ENCODE measurements around the gene IL12RB2.
"Not testable (repeated sequence)": the region's sequence is repeated elsewhere in the genome, so short reads cannot be mapped to it uniquely, and the experiment has no call there.

The IL12RB2 gene

DNA sequence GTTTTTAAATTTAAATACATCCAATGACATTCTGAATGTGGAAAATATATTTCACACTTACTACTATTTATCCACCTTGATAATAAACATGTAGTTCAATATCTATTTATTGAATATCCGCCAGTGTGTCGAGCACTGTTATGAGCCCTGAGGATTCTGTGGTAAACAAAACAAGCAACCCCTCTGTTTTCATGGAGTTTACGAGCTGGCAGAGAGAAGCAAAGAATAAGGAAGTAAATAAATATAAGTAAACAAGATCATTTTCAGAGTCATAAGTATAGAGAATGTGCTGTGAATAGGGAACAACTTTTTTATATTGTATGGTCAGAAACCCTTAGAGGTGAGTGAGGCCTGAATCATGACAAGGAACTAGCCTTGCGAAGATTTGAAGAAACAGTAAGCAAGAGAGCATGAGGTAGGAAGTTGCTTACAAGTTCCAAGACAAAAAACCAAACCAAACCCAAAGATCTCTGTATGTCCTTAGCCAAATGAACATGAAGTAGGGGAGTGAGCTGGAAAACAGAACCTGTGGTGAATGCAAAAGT lies 128.9 kb downstream of the IL12RB2 start:
- DNase-seq: no peak

DNA sequence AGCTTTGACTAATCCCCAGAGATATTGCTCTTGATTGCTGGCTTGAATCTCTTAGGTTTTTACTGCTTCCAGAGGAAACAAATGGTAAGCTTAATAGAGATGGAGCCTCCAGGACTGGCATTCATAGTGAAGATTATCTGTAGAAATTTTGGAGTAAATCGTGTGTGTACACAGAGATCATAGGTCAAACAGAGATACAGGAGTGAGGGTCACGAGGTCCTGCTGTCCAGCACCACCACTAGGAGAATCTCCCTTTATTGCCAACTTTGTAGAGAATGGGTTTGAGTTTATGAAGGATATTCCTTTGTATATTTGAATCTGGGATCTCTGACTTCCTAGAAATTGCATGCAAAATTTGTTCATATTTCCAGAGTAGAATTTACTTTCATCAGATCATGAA lies 130.3 kb downstream of the IL12RB2 start:
- no peak for DNase-seq

DNA sequence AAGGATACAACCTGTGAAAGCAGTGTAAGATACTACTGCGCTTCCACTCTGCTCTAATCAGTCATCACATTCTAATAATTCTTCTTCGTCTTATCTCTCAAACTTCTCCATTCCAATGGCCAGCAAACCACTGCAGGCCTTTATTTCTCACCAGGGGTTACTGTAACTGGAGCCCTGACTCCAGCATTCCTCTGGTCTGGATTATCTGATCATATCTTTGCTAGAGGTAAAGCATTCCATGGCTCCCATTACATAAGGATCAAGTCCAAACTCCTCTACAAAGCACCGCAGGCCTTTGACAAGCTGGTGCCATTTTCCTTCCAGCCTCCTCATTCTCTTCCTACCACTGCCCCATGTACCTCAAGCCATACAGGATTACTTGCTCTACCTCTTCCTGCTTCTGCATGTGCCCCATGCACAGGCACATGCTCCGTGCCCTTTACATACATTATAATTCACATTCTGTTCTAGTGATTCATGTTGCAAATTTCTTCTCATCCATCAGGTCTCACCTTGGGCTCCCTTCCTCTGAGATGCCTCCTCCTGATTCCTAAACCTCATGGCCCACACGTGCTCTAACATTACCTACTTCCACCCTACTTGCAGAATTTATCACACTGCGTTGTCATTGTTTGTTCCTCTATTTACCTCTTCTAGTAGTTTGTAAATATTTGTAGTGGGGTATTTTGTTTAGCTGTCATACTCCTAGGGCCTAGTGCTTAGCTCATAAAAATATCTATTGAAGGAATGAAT lies 131.8 kb downstream of the IL12RB2 start:
- no peak for DNase-seq

DNA sequence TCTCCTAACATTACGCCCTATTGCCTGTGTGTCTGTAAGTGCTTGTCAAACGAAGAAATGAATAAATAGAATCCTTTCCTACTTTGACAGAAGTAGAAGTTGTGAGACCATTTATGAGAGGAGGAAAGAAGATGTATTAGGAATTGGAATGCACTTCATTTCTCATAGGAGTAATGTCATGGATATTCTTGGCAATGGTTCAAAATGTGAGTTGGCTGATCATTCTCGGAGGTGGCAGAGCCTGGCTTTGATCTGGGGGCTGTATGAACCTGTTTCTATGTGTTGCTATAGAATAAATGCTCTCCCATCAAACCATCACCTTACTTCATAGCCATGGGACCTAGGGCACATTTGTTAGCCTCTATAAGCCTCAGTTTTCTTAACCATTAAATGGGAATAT lies 132.7 kb downstream of the IL12RB2 start:
- DNase-seq: no peak

DNA sequence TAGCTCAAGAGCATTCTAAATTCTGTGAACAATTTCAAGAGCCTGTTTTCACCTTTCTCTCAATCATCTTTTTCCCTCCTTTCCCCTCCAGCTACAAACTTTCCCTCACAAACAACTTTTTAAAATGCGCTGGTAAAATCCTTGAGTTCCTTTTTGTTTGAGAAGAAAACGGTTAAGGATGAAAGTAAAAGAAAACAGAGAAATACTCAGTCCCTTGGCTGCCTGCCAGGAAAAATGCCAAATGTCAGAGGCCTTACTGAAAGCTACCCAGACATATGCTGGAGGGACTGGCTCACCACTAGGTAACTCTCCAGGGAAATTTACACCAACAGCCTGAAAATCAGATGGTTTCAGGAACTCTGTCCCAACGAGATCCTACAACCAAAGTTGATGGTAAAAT lies 133.5 kb downstream of the IL12RB2 start:
- no peak for DNase-seq

GRCh38 chr1:67441739-67442281 lies 134.1 kb downstream of the IL12RB2 start:
- DNase-seq: no peak

DNA sequence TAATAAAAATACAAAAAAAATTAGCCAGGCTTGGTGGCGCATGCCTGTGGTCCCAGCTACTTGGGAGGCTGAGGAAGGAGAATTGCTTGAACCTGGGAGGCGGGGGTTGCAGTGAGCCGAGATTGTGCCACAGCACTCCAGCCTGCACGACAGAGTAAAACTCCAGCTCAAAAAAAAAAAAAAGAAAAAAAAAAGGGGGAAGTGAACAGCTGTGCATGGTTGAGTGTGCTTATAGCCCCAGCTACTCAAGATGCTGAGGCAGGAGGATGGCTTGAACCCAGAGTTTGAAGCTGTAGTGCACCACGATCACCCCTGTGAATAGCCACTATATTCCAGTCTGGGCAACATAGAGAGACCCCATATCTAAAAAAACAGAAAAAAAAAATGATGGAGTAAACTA lies 138.3 kb downstream of the IL12RB2 start:
- DNase-seq: not testable (repeated sequence)
